NCI-H1436 treated with DMSO at 0.1 percent for 48 hours (cell line): ENCODE data around the gene EXOC7.

ENCODE experiments used
- DNase-seq: peaks from one replicate; lab custom pipeline; 2025; lab: John Stamatoyannopoulos, UW

The EXOC7 gene

DNA sequence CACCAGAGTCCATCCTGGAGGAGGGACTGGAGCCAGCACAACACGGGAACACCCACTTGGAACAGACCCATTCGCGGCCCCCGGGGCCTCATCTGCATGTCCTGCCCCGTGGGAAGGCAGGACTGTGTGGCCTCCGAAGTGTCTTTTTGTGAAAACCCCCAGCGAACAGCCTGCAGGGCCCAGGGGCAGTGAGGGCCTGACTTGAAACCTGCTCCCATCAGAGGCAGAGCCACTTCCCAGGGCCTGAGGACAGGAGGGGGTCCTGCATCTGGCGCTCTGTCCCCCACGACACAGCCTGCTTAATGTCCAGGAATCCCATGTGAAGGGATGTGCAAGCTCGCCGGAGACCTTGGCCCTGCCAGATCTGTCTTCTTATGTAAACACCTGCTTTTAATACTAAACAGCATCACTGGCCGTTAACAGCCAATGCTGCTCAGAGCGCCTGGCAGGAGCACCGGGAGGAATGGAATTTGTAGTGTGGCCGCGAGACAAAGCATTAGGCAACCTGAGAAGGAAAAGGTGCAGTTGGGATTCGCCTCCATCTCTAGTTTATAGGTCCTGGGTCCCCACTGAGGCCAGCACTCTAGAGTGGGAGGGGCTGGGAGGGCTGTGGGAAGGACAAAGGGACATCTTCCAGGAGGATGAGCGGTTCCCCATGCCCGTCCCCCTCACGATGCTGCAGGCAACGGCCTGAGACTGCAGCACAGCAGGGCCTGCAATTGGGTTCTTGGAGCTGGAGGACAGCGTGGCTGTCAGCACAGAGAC, 66.9 kb downstream of the EXOC7 start:
- no peak for DNase-seq

- DNase-seq: no peak
These were observed 68.9 kb downstream of the EXOC7 start for GRCh38 chr17:76034428-76035350.

GRCh38 chr17:76033139-76033538, 70.4 kb downstream of the EXOC7 start:
- DNase-seq: no peak

- DNase-seq: no peak
These were observed 70.8 kb downstream of the EXOC7 start for GRCh38 chr17:76032780-76033108.

DNA sequence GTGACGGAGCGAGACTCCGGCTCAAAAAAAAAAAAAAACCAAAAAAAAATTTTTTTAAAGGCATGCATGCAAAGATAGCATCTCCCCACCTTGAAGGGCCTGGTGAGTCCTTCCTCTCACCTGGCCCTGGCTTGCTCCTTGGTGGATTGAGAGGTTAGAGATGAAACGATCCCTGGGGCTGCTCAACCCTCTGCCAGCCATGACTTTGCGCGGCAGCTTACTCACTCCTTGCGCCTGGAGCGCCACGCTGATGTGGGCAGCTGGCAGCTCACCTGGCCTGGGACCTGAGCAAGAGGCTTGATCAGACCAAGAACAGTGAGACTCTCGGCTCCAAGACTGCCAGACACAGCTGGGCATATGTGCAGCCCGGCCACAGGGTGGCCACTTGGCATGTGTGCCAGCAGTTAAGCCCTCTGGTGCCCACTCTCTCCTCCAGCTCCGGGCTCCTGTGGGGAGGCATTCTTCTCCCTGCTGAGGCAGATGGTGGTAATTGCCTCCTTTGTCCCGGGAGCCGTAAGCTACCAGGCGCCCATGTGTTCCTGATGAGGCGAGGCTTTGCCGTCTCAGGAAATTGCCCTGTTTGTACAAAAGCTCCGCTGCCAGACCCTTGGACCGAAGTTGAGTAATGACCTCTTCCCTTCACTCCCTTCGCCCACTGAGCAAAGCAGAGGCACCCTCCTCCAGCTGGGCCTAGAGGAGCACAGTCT, 71.4 kb downstream of the EXOC7 start:
- DNase-seq: no peak
